Uterus (tissue), 2 donors: ENCODE measurements around the gene PREPL.

Experiments
- POLR2A ChIP-seq, 2 donors: fragments of 450-650 bp; IDR thresholded peaks; one replicate each; pipeline ENCODE4 v1.6.1; 2016; ENCODE audit warnings: antibody characterized with exemption in 2 of 2, mild to moderate bottlenecking in 1 of 2, moderate library complexity in 1 of 2
- TF ChIP-seq, protein P1 (sequence below), 4 experiments: fragments of 200-600 bp in 2 of 4; fragments of 450-650 bp in 2 of 4; sonication (generic) in 2 of 4; IDR thresholded peaks; one replicate each; pipeline ENCODE4 v1.5.1; 2016 to 2019; ENCODE audit warnings: antibody characterized with exemption in 4 of 4, mild to moderate bottlenecking in 2 of 4, moderate library complexity in 1 of 4

DNA sequence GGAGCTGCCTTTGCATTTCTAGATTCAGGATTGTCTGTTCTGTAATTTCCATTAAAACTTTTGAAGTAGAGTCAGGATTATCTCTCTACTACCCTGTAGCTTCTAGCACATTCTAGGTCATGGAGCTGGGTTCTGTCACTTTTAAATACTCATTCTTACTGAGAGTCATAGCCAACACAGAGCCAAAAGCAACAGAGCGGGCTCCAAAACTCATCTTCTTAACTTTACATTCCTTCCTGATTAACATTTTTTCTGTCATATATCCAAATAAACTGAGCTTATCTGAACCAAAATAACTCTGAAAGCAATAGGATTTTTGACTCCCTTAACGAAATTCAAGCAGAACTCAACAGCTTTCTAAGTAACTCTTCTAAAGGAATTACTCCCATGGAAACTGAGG lies 12.9 kb downstream of the PREPL start:
- TF ChIP-seq, protein P1, sequence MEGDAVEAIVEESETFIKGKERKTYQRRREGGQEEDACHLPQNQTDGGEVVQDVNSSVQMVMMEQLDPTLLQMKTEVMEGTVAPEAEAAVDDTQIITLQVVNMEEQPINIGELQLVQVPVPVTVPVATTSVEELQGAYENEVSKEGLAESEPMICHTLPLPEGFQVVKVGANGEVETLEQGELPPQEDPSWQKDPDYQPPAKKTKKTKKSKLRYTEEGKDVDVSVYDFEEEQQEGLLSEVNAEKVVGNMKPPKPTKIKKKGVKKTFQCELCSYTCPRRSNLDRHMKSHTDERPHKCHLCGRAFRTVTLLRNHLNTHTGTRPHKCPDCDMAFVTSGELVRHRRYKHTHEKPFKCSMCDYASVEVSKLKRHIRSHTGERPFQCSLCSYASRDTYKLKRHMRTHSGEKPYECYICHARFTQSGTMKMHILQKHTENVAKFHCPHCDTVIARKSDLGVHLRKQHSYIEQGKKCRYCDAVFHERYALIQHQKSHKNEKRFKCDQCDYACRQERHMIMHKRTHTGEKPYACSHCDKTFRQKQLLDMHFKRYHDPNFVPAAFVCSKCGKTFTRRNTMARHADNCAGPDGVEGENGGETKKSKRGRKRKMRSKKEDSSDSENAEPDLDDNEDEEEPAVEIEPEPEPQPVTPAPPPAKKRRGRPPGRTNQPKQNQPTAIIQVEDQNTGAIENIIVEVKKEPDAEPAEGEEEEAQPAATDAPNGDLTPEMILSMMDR (IDR thresholded peaks at IDR 0.05): no peak
- no peak for TF ChIP-seq POLR2A (IDR thresholded peaks at IDR 0.05)
